ENCODE measurements around the gene CD164L2.

Gene CD164L2

DNA sequence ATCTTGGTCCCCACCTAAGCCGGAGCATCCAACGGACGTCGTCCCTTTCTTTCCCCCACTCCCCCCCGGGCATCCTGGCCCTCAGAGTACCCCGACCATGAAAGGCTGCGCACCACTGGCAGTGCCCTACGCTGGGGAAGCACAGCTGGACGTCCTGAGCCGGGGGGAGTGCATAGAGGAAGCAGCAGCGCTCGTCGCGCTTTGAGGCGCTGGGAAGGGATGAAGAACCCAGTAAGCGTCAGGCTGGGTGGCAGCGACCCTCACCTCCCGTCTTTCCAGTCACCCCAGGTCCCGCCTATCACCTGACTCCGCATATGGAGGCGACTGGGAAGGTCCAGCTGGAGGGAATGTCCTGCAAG is 22.1 kb downstream of the CD164L2 start:
- no peak overlapping the region for H3K4me3 ChIP-seq (ENCODE audit: low read length)
- no peak for DNase-seq (ENCODE audit: low read depth)
- TF ChIP-seq, protein P1, sequence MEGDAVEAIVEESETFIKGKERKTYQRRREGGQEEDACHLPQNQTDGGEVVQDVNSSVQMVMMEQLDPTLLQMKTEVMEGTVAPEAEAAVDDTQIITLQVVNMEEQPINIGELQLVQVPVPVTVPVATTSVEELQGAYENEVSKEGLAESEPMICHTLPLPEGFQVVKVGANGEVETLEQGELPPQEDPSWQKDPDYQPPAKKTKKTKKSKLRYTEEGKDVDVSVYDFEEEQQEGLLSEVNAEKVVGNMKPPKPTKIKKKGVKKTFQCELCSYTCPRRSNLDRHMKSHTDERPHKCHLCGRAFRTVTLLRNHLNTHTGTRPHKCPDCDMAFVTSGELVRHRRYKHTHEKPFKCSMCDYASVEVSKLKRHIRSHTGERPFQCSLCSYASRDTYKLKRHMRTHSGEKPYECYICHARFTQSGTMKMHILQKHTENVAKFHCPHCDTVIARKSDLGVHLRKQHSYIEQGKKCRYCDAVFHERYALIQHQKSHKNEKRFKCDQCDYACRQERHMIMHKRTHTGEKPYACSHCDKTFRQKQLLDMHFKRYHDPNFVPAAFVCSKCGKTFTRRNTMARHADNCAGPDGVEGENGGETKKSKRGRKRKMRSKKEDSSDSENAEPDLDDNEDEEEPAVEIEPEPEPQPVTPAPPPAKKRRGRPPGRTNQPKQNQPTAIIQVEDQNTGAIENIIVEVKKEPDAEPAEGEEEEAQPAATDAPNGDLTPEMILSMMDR (conservative IDR thresholded peaks at IDR 0.05; ENCODE audit: low read length), result no peak

DNA sequence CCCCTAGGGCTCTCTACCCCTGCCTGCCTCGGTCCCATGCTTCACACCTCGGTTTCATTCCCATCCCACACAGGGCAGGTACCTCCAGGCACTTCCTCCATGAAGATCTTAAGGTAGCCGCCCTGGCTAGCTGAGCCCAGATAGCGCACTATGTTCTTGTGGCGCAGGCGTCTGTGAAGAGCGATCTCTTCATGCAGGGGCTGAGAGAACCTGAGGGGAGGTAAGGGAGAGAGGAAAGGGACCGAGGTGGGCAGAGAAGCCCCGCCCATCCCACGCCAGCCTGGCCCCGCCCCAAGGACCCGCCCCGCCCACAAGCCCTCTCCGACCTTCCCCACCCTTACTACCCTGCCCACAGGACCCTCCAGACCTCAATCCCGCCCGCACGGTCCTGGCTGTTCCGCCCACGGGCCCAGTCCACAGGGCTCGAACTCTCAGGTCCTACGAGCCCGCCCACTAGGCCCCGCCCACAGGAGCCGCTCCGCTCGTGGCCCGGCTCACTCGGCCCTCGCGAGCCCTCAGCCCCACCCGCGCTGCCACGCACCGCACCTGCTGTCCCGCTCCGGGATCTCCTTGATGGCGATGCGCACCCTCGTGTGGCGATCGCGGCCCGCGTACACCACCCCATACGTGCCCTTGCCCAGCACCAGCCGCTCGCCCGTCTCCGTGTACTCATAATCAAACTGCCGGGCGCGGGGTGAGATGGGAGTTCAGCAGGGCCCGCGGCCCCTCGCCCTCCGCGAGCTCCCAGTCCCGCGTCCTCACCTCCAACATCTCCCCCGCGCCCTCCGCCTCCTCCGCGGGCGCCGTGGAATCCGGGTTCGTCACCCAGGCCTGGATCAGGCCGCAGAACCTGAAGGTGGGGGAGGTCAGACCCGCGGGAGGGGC is 22.7 kb downstream of the CD164L2 start:
- TF ChIP-seq, protein P1 (conservative IDR thresholded peaks at IDR 0.05; ENCODE audit: low read length), result no peak
- no peak for DNase-seq (ENCODE audit: low read depth)
- no peak overlapping the region for H3K4me3 ChIP-seq (ENCODE audit: low read length)

DNA sequence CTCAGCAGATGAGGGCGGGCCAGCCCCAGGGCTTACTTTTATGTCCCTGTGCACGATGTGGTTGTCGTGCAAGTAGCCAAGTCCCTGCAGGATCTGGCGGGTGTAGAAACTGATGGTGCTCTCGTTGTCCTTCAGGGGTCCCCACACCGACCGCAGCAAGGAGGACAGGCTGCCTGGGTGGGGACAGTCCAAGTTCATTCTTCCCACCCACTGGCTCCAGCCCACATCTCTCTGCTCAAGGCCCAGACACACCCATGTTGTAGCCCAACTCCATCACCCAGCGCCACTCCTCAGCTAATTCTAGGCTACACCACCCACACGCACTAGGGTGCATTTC is 23.3 kb downstream of the CD164L2 start:
- no peak overlapping the region for H3K4me3 ChIP-seq (ENCODE audit: low read length)
- TF ChIP-seq, protein P1 (conservative IDR thresholded peaks at IDR 0.05; ENCODE audit: low read length), result no peak
- DNase-seq (ENCODE audit: low read depth), result no peak

DNA sequence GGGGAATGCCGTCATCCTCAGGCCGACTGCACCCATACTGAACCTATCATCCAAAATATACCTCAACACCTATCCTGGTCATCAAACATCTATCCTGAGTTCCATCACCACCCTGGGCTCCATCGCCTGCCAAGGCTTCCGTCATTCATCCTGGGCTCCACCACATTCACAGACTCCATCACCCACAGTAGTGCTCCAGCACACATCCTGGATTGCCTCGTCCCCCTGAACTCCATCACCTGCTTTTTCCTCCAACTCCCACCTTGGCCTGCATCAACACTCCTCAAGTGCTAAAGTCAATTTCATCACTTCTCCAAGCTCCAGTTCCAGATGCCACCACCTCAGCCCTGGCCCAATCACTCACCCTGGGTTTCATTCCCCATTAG is 24.2 kb downstream of the CD164L2 start:
- H3K4me3 ChIP-seq (ENCODE audit: low read length), result no peak overlapping the region
- no peak for DNase-seq (ENCODE audit: low read depth)
- TF ChIP-seq, protein P1 (conservative IDR thresholded peaks at IDR 0.05; ENCODE audit: low read length), result no peak

DNA sequence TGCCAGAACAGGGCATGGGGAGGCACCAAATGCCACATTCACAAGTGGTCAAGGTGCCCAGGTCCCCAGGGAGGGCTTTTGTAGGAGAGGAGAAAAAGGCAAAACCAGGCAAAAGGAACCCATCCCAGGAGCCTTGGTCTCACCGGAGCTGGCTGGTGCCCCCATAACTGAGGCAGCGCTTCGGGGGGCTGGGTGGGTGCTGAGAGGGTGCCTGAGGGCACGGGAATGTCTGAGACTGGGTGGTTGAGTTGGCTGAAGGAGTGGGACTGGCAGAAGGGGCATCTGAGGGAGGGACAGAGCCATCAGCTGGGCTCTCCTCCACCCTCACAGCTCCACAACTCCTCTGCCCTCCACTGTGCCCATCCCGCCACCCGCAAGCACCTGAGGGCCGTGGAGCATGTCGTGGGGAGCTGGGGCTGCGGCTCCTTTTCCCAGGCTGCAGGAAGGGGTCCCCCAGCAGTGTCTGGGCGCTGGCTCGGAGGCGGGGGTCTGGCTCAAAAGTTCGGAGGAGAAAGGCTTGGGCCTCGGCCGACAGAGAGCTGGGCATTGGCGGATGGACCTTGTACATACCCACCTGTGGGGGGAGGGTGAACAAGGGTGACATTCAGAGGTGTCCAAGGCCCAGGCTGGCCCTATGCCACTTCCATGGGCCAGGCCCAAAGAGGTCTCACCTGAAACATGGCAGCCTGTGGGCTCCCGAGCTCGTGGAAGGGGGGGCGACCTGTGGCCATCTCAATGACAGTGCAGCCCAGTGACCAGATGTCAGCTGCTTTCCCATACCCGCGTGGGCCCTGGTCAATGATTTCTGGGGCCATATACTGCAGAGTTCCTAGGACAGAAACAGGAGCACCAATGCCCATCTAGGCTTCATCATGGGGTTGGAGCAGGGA is 24.9 kb downstream of the CD164L2 start:
- DNase-seq (ENCODE audit: low read depth), result no peak
- H3K4me3 ChIP-seq (ENCODE audit: low read length), result no peak overlapping the region
- TF ChIP-seq, protein P1 (conservative IDR thresholded peaks at IDR 0.05; ENCODE audit: low read length), result no peak

DNA sequence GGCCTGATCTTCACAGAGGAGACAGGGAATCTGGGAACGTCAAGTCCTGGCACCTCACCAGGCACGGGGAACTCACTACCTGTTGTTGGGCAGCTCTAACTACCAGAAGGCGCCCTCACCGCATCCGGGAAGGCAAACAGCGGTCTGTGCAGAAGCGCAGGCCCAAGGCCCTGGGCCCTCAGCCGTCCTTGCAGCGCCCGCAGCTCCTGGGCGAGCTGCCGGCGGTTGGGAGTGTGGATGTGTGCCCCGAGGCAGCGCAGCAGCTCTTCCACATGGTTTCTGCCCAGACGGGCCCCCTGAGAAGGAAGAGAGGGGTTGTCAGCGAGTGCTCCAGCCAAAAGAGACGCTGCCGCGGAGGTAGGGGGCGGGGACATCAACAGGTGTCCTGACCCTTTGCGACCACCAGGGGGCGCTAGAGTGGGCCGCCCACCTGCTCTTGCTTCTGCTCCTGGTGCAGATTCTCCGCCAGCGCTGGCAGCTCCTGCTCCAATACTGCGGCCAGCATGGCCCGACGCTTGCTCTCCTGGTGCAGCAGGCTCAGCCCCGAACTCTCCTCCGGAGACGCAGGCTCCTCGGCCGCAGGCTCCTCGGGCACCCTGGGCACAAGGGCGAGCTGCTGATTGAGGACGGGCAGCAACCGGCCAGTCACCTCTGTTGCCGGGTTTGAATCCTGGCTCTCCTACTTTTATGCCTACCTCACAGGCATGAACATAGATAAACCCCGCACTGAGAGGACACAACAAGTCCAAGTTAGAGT is 25.7 kb downstream of the CD164L2 start:
- TF ChIP-seq, protein P1 (conservative IDR thresholded peaks at IDR 0.05; ENCODE audit: low read length), result peak; percentile 78
- peak; percentile 33 for DNase-seq (ENCODE audit: low read depth)
- H3K4me3 ChIP-seq (ENCODE audit: low read length), result no peak overlapping the region
